Parathyroid adenoma (tissue), 2 donors: ENCODE data around the gene AP5Z1.

Experiments used
- H2AFZ ChIP-seq: fragments of 300-600 bp; sonication (generic); one replicate; pipeline ENCODE4 v1.7.0; 2017; ENCODE audit warnings: antibody characterized with exemption, mild to moderate bottlenecking
- H3K27ac ChIP-seq: fragments of 300-600 bp; sonication (generic); one replicate; pipeline ENCODE4 v1.7.0; 2017
- H3K27me3 ChIP-seq: fragments of 300-600 bp; sonication (generic); one replicate; pipeline ENCODE4 v1.7.0; 2017; ENCODE audit warnings: low read length; ENCODE audit not compliant: control insufficient read depth, insufficient read depth
- H3K36me3 ChIP-seq: fragments of 300-600 bp; sonication (generic); one replicate; pipeline ENCODE4 v1.7.0; 2017; ENCODE audit warnings: low read length; ENCODE audit not compliant: control insufficient read depth, insufficient read depth
- H3K4me1 ChIP-seq: fragments of 300-600 bp; sonication (generic); one replicate; pipeline ENCODE4 v1.7.0; 2017; ENCODE audit warnings: control low read depth
- H3K4me2 ChIP-seq: fragments of 300-600 bp; sonication (generic); one replicate; pipeline ENCODE4 v1.7.0; 2017; ENCODE audit warnings: low read length
- H3K4me3 ChIP-seq: fragments of 300-600 bp; sonication (generic); one replicate; pipeline ENCODE4 v1.7.0; 2017; ENCODE audit warnings: low read depth, low read length
- H3K79me2 ChIP-seq: fragments of 300-600 bp; sonication (generic); one replicate; pipeline ENCODE4 v1.7.0; 2017; ENCODE audit warnings: control low read depth
- H3K9ac ChIP-seq: fragments of 300-600 bp; sonication (generic); one replicate; pipeline ENCODE4 v1.7.0; 2017; ENCODE audit warnings: mild to moderate bottlenecking
- H3K9me3 ChIP-seq: fragments of 300-600 bp; sonication (generic); one replicate; pipeline ENCODE4 v1.7.0; 2017; ENCODE audit warnings: low read length; ENCODE audit not compliant: control insufficient read depth
- TF ChIP-seq, protein P1 (sequence below): fragments of 300-600 bp; sonication (generic); IDR thresholded peaks from one replicate; pipeline ENCODE4 v1.7.0; 2017; ENCODE audit warnings: antibody characterized with exemption, mild to moderate bottlenecking
- donor health status: primary hyperparathyroidism.

AP5Z1 gene, protein sequence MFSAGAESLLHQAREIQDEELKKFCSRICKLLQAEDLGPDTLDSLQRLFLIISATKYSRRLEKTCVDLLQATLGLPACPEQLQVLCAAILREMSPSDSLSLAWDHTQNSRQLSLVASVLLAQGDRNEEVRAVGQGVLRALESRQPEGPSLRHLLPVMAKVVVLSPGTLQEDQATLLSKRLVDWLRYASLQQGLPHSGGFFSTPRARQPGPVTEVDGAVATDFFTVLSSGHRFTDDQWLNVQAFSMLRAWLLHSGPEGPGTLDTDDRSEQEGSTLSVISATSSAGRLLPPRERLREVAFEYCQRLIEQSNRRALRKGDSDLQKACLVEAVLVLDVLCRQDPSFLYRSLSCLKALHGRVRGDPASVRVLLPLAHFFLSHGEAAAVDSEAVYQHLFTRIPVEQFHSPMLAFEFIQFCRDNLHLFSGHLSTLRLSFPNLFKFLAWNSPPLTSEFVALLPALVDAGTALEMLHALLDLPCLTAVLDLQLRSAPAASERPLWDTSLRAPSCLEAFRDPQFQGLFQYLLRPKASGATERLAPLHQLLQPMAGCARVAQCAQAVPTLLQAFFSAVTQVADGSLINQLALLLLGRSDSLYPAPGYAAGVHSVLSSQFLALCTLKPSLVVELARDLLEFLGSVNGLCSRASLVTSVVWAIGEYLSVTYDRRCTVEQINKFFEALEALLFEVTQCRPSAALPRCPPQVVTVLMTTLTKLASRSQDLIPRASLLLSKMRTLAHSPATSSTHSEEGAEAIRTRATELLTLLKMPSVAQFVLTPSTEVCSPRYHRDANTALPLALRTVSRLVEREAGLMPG

DNA sequence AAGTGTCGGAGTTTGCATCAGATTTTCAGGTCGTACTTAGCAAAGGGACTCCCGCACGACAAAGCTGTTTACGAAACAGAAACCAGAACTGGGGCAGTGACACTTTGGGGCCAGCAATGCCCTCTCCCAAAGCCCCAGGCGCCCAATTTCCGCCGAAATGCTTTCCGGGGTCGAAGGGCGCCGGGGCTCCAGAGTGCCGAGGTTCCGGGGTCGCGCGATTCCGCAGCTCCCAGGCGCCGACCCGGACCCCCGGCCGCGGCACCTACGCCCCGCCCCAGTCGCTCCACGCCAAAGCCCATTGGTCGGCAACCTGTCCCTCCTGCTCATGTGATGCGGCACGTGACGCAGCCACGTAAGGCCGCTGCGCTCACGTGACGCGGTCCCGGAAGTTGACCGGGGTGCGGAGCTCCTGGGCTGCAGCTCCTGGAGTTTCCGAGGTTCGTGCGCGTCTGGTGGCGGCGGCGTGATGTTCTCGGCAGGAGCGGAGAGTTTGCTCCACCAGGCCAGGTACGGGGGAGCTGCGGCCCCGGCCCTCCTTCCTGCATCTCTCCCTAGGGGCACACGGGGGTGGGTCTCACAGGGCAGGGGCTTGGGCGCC, at the start of gene AP5Z1:
Gene AP5Z1 (plus strand): TSS at position 374 of the 598 bp plus-strand sequence. CDS start 93 bp downstream, at position 467.
- Histone ChIP-seq H3K9me3 (no peaks in the 10 kb centered on the region), H3K36me3 (no peaks in the 10 kb centered on the region), H2AFZ (peak within 1 kb of the TSS; percentile 84), H3K27ac (peak within 1 kb of the TSS; percentile 78), H3K9ac (peak within 1 kb of the TSS; percentile 81), H3K4me1 (peaks cover 10% of the 10 kb centered on the region), H3K27me3 (no peaks in the 10 kb centered on the region), H3K4me3 (peak within 1 kb of the TSS; percentile 92), H3K4me2 (peak within 1 kb of the TSS; percentile 80), H3K79me2 (peaks cover 18% of the 10 kb centered on the region)
- TF ChIP-seq, protein P1, sequence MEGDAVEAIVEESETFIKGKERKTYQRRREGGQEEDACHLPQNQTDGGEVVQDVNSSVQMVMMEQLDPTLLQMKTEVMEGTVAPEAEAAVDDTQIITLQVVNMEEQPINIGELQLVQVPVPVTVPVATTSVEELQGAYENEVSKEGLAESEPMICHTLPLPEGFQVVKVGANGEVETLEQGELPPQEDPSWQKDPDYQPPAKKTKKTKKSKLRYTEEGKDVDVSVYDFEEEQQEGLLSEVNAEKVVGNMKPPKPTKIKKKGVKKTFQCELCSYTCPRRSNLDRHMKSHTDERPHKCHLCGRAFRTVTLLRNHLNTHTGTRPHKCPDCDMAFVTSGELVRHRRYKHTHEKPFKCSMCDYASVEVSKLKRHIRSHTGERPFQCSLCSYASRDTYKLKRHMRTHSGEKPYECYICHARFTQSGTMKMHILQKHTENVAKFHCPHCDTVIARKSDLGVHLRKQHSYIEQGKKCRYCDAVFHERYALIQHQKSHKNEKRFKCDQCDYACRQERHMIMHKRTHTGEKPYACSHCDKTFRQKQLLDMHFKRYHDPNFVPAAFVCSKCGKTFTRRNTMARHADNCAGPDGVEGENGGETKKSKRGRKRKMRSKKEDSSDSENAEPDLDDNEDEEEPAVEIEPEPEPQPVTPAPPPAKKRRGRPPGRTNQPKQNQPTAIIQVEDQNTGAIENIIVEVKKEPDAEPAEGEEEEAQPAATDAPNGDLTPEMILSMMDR = no peak

DNA sequence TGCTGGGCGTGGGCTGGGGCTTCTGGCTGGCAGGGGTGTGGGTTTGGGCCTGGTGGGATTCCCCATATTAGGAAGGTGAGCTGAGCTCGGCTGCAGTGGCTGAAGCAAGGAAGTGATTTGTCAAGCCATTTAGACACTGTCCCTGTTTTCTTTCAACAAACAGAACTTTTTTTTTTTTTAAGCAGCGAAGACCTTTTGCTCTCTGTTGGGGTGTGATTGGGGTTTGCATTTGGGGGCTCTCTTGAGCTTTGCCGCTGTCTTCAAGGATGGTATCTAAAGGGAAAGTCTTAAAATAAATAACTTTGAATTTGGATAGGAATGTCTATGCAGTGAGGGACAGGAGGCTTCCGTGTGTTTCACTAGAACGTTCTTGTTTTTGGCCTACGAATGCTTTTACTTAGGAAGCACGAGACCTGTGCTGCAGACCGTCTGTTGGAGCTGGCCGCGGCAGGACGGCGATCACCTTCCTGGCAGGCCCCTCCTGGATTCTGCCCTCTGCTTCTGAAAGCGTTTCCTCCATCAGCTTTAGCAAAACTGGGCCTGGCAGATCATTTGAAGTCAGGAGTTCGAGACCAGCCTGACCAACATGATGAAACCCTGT, 49.5 kb upstream of the AP5Z1 start:
- Histone ChIP-seq H3K27me3 (no peaks in the 10 kb centered on the region), H3K27ac (peak overlapping the region; percentile 63), H3K36me3 (no peaks in the 10 kb centered on the region), H3K4me1 (no peaks in the 10 kb centered on the region), H3K79me2 (peaks cover 73% of the 10 kb centered on the region), H3K9ac (no peak overlapping the region), H3K4me2 (no peak overlapping the region), H3K9me3 (no peaks in the 10 kb centered on the region), H2AFZ (no peak overlapping the region), H3K4me3 (no peak overlapping the region)
- TF ChIP-seq, protein P1 = no peak

DNA sequence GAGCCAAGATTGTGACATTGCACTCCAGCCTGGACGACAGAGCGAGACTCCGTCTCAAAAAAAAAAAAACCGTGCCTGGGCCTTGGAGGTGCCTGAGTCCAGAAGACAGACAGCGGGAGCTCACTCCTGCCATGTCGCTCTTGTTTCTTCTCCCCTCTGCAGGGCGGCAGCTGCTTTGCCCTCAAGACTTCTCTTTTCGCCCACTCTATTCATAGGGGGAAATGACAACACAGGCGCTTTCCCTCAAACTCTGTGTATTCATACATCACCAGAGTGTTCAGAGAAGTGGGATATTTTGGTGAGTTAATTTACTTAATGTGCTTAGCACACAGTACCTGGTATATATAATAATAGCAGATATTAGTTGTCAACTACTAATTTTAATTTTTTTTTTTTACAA, 48.9 kb upstream of the AP5Z1 start:
- H3K27ac ChIP-seq = no peak overlapping the region
- H2AFZ ChIP-seq = no peak overlapping the region
- H3K9ac ChIP-seq = no peak overlapping the region
- H3K79me2 ChIP-seq = peaks cover 71% of the 10 kb centered on the region
- H3K9me3 ChIP-seq = no peaks in the 10 kb centered on the region
- H3K4me2 ChIP-seq = no peak overlapping the region
- no peaks in the 10 kb centered on the region for H3K4me1 ChIP-seq
- no peaks in the 10 kb centered on the region for H3K36me3 ChIP-seq
- H3K4me3 ChIP-seq = no peak overlapping the region
- no peaks in the 10 kb centered on the region for H3K27me3 ChIP-seq
- TF ChIP-seq, protein P1 = no peak

DNA sequence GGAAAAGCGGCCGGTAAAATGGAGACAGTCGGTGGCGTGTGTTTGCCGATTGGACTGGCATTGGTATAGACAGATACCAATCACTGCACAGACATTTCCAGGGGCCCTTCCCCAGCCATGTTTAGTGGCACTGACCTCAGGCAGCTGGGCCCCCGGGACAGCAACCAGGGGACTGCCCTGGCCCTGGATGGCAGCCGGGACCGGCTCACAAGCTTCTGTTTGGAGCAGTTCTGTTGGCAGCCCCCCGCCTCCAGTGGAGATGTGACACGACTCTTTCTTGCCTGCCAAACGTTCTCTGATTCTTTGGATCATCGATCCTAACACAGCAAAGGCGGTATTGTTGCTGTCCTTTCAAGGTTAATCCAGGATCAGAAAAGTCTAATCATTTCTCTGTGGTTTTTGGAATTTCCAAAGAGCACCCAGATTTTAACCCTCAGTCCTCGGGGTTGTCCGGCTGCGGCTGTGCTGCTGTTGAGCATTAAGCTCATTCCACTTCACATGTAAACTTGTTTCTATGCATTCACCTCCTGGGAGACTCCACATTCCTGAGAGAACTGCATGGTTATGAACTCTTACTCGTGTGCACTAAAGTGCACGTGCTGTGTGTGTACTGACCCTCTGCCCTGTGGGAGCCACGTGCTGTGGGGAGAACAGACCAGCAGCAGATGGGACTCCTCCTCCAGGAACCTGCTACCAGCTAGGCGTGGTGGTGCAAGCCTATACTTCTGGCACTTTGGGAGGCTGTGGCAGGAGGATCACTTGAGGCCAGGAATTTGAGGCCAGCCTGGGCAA, 47.3 kb upstream of the AP5Z1 start:
- peaks cover 65% of the 10 kb centered on the region for H3K79me2 ChIP-seq
- H3K27ac ChIP-seq = no peak overlapping the region
- H3K4me1 ChIP-seq = no peaks in the 10 kb centered on the region
- H3K9me3 ChIP-seq = no peaks in the 10 kb centered on the region
- H3K4me2 ChIP-seq = no peak overlapping the region
- no peaks in the 10 kb centered on the region for H3K36me3 ChIP-seq
- TF ChIP-seq, protein P1 = no peak
- no peak overlapping the region for H3K9ac ChIP-seq
- no peak overlapping the region for H2AFZ ChIP-seq
- no peaks in the 10 kb centered on the region for H3K27me3 ChIP-seq
- H3K4me3 ChIP-seq = no peak overlapping the region
